Subcutaneous adipose tissue (tissue), 4 donors: Measurements from ENCODE around the gene ERC2. TPM values are rescaled to one million over a fixed set of nuclear protein-coding genes. Genes with fewer than 3 reads are reported as not detected.

ENCODE experiments used
- total RNA-seq, 4 donors: library from RNA; depleted of rRNA; stranded (reverse); fragments of >200 nt; gene quantifications; one replicate each; pipeline ENCODE4 v1.1.0, GENCODE V29; 2016
- TF ChIP-seq, protein P1 (sequence below): fragments of 450-650 bp; IDR thresholded peaks from one replicate; pipeline ENCODE4 v1.5.1; 2016; ENCODE audit warnings: low read depth, mild to moderate bottlenecking, control low read depth, antibody characterized with exemption, moderate library complexity

Gene ERC2
- total RNA-seq, 4 donors from 2014 or later: 1.1 TPM; not detected in 3

DNA sequence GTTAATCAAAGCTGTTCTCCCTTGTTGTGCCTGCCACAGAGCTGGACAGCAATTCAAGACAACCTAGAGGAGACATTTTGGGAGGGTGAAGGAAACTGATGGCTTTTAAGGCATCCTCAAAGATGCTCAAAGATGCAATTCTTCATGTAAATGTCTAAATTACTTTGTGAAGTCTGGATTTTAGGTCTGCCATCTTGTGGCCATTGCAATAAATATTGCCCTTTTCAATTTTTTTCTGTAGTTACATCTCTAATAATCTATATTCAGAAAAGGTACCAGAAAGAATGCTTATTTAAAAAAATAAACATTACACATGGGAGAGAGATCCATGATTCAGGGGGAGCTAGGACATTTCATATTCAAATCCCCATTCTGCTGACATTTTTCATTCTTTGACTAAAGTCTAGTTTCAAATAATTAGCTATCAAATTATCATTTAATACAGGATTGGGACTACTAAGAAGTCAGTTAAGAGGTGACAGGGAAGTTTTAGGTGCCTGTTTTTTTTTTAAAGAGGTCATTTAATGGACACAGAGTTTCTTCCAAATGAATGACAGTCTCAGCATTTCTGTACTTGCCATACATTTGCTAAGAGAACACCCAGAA lies 721.4 kb downstream of the ERC2 start:
- TF ChIP-seq, protein P1, sequence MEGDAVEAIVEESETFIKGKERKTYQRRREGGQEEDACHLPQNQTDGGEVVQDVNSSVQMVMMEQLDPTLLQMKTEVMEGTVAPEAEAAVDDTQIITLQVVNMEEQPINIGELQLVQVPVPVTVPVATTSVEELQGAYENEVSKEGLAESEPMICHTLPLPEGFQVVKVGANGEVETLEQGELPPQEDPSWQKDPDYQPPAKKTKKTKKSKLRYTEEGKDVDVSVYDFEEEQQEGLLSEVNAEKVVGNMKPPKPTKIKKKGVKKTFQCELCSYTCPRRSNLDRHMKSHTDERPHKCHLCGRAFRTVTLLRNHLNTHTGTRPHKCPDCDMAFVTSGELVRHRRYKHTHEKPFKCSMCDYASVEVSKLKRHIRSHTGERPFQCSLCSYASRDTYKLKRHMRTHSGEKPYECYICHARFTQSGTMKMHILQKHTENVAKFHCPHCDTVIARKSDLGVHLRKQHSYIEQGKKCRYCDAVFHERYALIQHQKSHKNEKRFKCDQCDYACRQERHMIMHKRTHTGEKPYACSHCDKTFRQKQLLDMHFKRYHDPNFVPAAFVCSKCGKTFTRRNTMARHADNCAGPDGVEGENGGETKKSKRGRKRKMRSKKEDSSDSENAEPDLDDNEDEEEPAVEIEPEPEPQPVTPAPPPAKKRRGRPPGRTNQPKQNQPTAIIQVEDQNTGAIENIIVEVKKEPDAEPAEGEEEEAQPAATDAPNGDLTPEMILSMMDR: no peak

DNA sequence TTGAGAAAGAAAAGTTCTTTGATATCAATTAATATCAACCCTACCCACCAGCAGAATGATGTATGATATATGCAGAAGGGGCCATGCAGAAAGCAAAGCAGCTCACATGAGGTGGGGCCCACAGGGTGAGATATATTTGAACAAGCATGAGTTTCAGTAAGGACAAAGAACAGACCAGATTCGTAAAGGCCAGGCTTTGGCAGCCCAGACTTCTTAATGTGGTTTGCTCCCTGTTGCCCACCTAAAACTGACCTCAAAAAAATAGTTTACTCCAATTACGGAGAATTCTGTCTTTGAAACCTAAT lies 725.5 kb downstream of the ERC2 start:
- TF ChIP-seq, protein P1: no peak

DNA sequence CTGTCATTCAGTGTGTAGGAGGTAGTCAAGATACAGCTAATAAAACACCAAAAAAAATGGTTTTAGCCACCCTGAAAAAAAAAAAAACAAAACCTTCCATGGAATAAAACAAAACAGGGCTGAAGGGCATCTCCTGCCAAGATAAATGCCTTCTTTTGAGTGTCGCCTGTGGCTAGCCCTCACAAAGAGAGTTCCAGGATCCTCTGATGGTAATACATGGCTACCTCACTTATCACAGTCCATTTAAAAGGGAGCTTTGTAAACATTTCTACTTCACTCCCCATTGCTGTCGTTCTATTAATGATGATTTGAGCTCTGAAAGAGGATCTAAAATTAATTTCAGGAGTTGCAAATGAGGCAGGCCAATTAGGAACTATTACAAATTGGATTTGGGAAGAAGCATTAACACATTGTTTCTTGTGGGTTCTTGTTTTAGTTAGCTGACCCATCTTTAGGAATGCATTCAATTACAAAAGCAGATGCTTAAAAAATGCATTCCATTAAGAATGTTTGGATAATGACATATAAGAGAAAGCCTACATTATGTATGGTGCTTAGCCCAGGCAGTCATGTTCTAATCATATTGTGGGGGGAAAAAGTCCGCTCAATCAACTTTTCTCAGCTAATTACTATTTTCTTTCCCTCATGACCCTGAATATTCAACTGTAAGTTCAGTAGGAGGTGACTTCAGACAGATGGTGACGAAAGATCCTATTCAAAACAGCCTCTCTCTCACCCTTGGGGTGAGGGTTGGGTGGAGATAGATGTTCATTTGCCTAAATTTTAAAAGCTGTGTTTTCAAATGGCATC lies 726.0 kb downstream of the ERC2 start:
- TF ChIP-seq, protein P1: no peak

DNA sequence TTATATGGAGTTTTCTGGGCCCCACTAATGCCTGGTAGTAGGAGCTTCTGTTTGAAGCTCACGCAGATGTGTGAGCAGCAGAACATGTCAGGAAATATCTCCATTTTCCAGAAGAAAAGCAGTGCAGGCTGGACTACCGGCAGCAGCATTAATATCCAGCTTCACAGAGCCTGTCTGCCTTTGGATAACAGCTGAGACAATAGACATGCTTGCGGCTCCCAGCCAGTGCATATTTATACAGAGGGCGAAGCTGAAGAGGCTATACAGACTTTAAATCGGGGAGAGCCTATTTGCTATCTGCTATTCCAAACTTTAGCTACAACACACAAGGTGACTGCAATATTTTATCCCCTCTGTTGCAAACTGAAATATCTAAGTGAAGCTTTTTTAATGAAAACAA lies 731.1 kb downstream of the ERC2 start:
- TF ChIP-seq, protein P1: no peak

DNA sequence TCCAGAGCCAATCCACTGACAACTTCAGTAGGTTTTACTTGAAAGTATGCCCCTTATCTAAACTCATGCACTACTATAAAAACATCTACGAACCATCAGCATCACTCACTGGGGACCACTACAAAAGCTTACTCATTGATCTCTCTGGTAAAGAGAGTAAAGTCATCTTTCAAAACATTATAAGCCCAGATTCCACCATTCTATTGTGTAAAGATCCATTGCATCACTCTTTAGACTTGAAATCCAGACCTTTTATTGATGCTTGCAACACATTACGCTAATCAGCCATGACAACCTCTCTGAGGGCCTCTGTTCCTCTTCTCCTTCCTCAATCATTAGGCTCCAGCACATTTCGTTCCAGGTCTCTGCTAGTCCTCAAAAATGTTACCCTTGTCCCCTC lies 732.3 kb downstream of the ERC2 start:
- TF ChIP-seq, protein P1: no peak

DNA sequence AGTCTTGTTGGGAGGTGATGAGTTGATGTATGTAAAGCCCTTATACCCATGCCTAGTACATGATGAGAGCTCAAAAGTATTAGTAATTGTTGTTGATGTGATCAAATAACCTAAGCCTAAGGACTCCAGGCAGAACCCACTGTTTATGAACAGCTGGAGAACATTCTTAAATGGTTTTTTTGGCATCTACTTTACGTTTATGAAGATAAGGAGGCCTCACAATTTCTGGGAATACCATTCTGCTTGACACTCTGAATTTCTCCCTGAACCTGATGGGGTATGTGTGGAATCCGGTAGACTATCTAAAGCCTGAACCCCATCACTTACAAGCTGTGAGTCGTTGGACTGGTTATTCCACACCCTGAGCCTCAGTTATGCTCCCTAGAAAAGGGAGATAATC lies 736.5 kb downstream of the ERC2 start:
- TF ChIP-seq, protein P1: no peak

DNA sequence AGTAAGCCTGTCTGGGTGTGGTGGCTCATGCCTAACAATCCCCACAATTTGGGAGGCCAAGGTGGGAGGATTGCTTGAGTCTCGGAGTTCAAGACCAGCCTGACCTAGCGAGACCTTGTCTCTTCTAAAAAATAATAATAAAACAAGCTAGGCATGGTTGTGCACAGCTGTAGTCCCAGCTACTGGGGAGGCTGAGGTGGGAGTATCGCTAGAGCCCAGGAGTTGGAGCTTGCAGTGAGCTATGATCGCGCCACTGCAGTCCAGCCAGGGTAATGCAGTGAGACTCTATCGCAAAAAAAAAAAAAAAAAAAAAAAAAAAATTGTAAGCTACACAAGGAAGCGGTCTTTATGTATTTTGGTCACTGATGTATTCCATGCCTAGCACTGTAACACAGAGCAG lies 738.7 kb downstream of the ERC2 start:
- TF ChIP-seq, protein P1: no peak
